Gastroesophageal sphincter (tissue), 4 donors: ENCODE data around the gene ANXA2. TPM values are rescaled to one million over a fixed set of nuclear protein-coding genes. Genes with fewer than 3 reads are reported as not detected.

ENCODE experiments used
- ATAC-seq: fragments of 150-250 bp; one replicate; pipeline ENCODE4 v1.9.1; 2016; ENCODE audit warnings: mild to moderate bottlenecking, moderate library complexity
- H3K27ac ChIP-seq, 4 donors: fragments of 200-600 bp; sonication (generic) in 3 of 4; 1 replicate in 3 of 4; 2 replicates in 1 of 4; pipeline ENCODE4 v1.5.1; 2016 to 2019
- H3K27me3 ChIP-seq: fragments of 200-600 bp; sonication (generic); one replicate; pipeline ENCODE4 v1.5.1; 2019
- H3K36me3 ChIP-seq, 2 donors: fragments of 200-600 bp; sonication (generic); one replicate each; pipeline ENCODE4 v1.5.1; 2019; ENCODE audit warnings: control low read depth in 1 of 2
- H3K4me1 ChIP-seq, 3 donors: fragments of 200-600 bp; sonication (generic); 1 replicate in 2 of 3; 2 replicates in 1 of 3; pipeline ENCODE4 v1.5.1; 2016 to 2019; ENCODE audit warnings: control low read depth in 2 of 3
- H3K4me3 ChIP-seq, 2 donors: fragments of 200-600 bp; sonication (generic); one replicate each; pipeline ENCODE4 v1.5.1; 2019; ENCODE audit warnings: mild to moderate bottlenecking in 1 of 2, moderate library complexity in 1 of 2
- H3K9me3 ChIP-seq, 3 donors: fragments of 200-600 bp; sonication (generic); one replicate each; pipeline ENCODE4 v1.5.1; 2017 to 2019; ENCODE audit warnings: control low read depth in 2 of 3
- CTCF ChIP-seq, 4 experiments: fragments of 200-600 bp in 2 of 4; fragments of 450-650 bp in 2 of 4; sonication (generic) in 1 of 4; IDR thresholded peaks; one replicate each; pipeline ENCODE4 v1.5.1; 2017 to 2019; ENCODE audit warnings: antibody characterized with exemption in 4 of 4, mild to moderate bottlenecking in 2 of 4, moderate library complexity in 2 of 4
- EP300 ChIP-seq: sonication (generic); formaldehyde crosslinking; IDR thresholded peaks from one replicate; pipeline ENCODE4 v1.6.1; 2017; ENCODE audit warnings: antibody characterized with exemption, mild to moderate bottlenecking
- POLR2A ChIP-seq, 2 donors: fragments of 450-650 bp; IDR thresholded peaks; one replicate each; pipeline ENCODE4 v1.6.1; 2017; ENCODE audit warnings: antibody characterized with exemption in 2 of 2, mild to moderate bottlenecking in 2 of 2, moderate library complexity in 1 of 2
- POLR2AphosphoS5 ChIP-seq: sonication (generic); formaldehyde crosslinking; IDR thresholded peaks from one replicate; pipeline ENCODE4 v1.6.1; 2017; ENCODE audit warnings: antibody characterized with exemption
- WGBS, 2 donors: methylation state at CpG; one replicate each; pipeline ENCODE4 v1.1.5; 2018; ENCODE audit warnings: low coverage in 1 of 2; 5-methylcytosine and 5-hydroxymethylcytosine counted together
- total RNA-seq, 4 donors: library from RNA; depleted of rRNA; stranded (reverse); fragments of >200 nt; gene quantifications; one replicate each; pipeline ENCODE4 v1.1.0, GENCODE V29; 2016

The ANXA2 gene
- total RNA-seq, 4 donors from 2014 or later = 301 to 793 (median 570) TPM

GRCh38 chr15:60379525-60380274, 18.1 kb downstream of the ANXA2 start:
- H3K4me3 ChIP-seq = no peak overlapping the region
- peak overlapping the region in 2 of 4 donors; percentile 15 to 41 for H3K27ac ChIP-seq
- H3K27me3 ChIP-seq = no peaks in the 10 kb centered on the region
- peaks cover 3 to 71% of the 10 kb centered on the region in 2 donors for H3K36me3 ChIP-seq
- no peaks in the 10 kb centered on the region for H3K9me3 ChIP-seq
- 58 to 62% methylated on average over 5 to 8 of the region's 8 CpGs for WGBS, 2 donors
- TF ChIP-seq POLR2AphosphoS5 (peak; percentile 40), EP300 (no peak)
- no peak for ATAC-seq
- H3K4me1 ChIP-seq = peaks cover 5 to 93% (median 10%) of the 10 kb centered on the region in 3 donors

- Histone ChIP-seq H3K4me3 (no peak overlapping the region), H3K4me1 (peaks cover 8 to 95% (median 16%) of the 10 kb centered on the region in 3 donors), H3K27ac (peak overlapping the region in 1 of 4 donors; percentile 15), H3K36me3 (peaks cover 3 to 69% of the 10 kb centered on the region in 2 donors), H3K27me3 (no peaks in the 10 kb centered on the region), H3K9me3 (no peaks in the 10 kb centered on the region)
- no peak for ATAC-seq
- WGBS, 2 donors = 100% methylated on average over 1 of the region's 1 CpG; no CpG with 5 or more reads in 1 of the 2 donors
- TF ChIP-seq CTCF (IDR thresholded peaks at IDR 0.05) (no peak), EP300 (no peak), POLR2AphosphoS5 (no peak), POLR2A (IDR thresholded peaks at IDR 0.05) (no peak)
Measured at GRCh38 chr15:60379185-60379524, 18.6 kb downstream of the ANXA2 start.

GRCh38 chr15:60376677-60377095, 21.1 kb downstream of the ANXA2 start:
- TF ChIP-seq POLR2A (IDR thresholded peaks at IDR 0.05) = no peak
- no peak for TF ChIP-seq EP300
- no peak for TF ChIP-seq POLR2AphosphoS5
- no peak for TF ChIP-seq CTCF (IDR thresholded peaks at IDR 0.05)
- Histone ChIP-seq H3K9me3 (no peaks in the 10 kb centered on the region), H3K4me3 (no peak overlapping the region), H3K36me3 (peaks cover 3 to 59% of the 10 kb centered on the region in 2 donors), H3K27ac (peak overlapping the region in 3 of 4 donors; percentile 7 to 35 (median 14)), H3K27me3 (no peaks in the 10 kb centered on the region), H3K4me1 (peaks cover 20 to 96% (median 37%) of the 10 kb centered on the region in 3 donors)
- no peak for ATAC-seq
- 80 to 83% methylated on average over 5 to 12 of the region's 12 CpGs for WGBS, 2 donors

GRCh38 chr15:60375306-60375705, 22.5 kb downstream of the ANXA2 start:
- Histone ChIP-seq H3K4me1 (peaks cover 20 to 100% (median 49%) of the 10 kb centered on the region in 3 donors), H3K27me3 (no peaks in the 10 kb centered on the region), H3K27ac (peak overlapping the region in 3 of 4 donors; percentile 66 to 81 (median 80)), H3K9me3 (no peaks in the 10 kb centered on the region), H3K36me3 (peaks cover 0 to 48% of the 10 kb centered on the region in 2 donors), H3K4me3 (no peak overlapping the region)
- TF ChIP-seq POLR2A (IDR thresholded peaks at IDR 0.05) (no peak), POLR2AphosphoS5 (no peak), EP300 (no peak), CTCF (IDR thresholded peaks at IDR 0.05) (no peak)
- WGBS, 2 donors = 71 to 90% methylated on average over 5 of the region's 5 CpGs
- no peak for ATAC-seq

- H3K27ac ChIP-seq = peak overlapping the region; percentile 20 to 81 (median 73)
- H3K27me3 ChIP-seq = no peaks in the 10 kb centered on the region
- TF ChIP-seq POLR2A (IDR thresholded peaks at IDR 0.05) (no peak), POLR2AphosphoS5 (peak; percentile 63), EP300 (no peak), CTCF (IDR thresholded peaks at IDR 0.05) (no peak)
- WGBS, 2 donors = 28 to 37% methylated on average over 5 to 6 of the region's 7 CpGs
- H3K9me3 ChIP-seq = no peaks in the 10 kb centered on the region
- peaks cover 20 to 100% (median 50%) of the 10 kb centered on the region in 3 donors for H3K4me1 ChIP-seq
- no peak overlapping the region for H3K4me3 ChIP-seq
- ATAC-seq = peak; percentile 70
- H3K36me3 ChIP-seq = peaks cover 0 to 43% of the 10 kb centered on the region in 2 donors
Measured at GRCh38 chr15:60374628-60375081, 23.1 kb downstream of the ANXA2 start.
